A549 (cell line): ENCODE measurements around the gene C1orf50.

Source experiments
- CHD4 ChIP-seq: fragments of 200-600 bp; sonication (generic); IDR thresholded peaks from 2 replicates; pipeline ENCODE4 v1.6.1; 2016; ENCODE audit warnings: antibody characterized with exemption, mild to moderate bottlenecking, borderline replicate concordance
- EP300 ChIP-seq, 2 experiments: fragments of >200 bp; sonication (Bioruptor Twin); formaldehyde crosslinking; IDR thresholded peaks; 2 replicates in 1 of 2; 3 replicates in 1 of 2; pipeline ENCODE4 v1.6.1; 2016 to 2017
- ESRRA ChIP-seq: fragments of 150-350 bp; IDR thresholded peaks from 2 replicates; pipeline ENCODE4 v1.6.1; 2014; ENCODE audit warnings: mild to moderate bottlenecking, low read length, borderline replicate concordance
- POLR2A ChIP-seq: IDR thresholded peaks from 2 replicates; pipeline ENCODE4 v1.6.1; 2012; ENCODE audit warnings: mild to moderate bottlenecking, low read length
- TP53 ChIP-seq: fragments of 250-450 bp; sonication (Bioruptor Pico); IDR thresholded peaks from 2 replicates; pipeline ENCODE4 v1.5.0; 2021; ENCODE audit warnings: mild to moderate bottlenecking, moderate library complexity
- ZFP36 ChIP-seq: fragments of 450-650 bp; IDR thresholded peaks from 2 replicates; pipeline ENCODE4 v1.6.1; 2014; ENCODE audit warnings: borderline replicate concordance; ENCODE audit not compliant: partially characterized antibody

DNA sequence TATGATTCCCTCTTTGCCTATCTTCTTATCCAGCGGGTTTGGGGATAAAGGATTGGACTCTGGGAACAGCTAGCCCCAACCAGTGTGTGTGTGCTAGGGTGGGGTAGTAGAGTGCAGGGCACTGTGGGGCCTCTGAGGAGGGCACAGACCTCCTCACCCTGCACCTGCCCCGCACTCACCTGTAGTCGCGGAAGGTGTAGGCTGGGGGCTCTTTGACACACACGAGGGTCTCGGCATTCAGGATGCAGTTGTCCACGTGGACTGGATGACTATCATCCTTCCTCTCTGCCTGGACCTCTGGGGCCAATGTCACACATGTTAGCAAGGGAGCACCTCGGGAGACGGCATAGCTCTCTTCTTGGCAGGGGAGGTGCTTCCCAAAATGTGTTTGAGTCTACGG is 19.0 kb upstream of the C1orf50 start:
- TF ChIP-seq ZFP36 (no peak), ESRRA (no peak), CHD4 (no peak), EP300 (IDR thresholded peaks at IDR 0.05) (no peak), POLR2A (no peak), TP53 (no peak)
